ENCODE results near the gene ENC1.

ENC1 gene

DNA sequence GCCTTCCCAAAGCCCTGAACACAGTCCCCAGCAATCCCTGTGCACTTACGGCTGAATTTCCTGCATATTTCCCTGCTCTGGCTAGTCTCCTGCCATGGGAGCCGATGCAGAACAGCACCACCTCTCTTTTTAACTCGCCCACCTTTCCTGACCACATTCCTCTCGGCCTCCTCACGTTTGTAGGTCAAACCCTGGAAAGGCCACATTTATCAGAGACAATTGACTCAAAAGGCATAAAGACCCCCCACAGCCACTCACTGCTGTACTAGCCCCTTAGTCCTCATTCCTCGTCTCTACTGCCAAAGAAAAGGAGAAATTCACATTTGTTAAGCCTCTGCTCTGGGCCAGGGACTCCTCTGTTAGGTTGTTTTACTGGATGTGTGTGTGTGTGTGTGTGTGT lies 43.6 kb downstream of the ENC1 start:
- no peak for DNase-seq (ENCODE audit: extremely low read depth, low read depth)
- TF ChIP-seq, protein P1, sequence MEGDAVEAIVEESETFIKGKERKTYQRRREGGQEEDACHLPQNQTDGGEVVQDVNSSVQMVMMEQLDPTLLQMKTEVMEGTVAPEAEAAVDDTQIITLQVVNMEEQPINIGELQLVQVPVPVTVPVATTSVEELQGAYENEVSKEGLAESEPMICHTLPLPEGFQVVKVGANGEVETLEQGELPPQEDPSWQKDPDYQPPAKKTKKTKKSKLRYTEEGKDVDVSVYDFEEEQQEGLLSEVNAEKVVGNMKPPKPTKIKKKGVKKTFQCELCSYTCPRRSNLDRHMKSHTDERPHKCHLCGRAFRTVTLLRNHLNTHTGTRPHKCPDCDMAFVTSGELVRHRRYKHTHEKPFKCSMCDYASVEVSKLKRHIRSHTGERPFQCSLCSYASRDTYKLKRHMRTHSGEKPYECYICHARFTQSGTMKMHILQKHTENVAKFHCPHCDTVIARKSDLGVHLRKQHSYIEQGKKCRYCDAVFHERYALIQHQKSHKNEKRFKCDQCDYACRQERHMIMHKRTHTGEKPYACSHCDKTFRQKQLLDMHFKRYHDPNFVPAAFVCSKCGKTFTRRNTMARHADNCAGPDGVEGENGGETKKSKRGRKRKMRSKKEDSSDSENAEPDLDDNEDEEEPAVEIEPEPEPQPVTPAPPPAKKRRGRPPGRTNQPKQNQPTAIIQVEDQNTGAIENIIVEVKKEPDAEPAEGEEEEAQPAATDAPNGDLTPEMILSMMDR (IDR thresholded peaks at IDR 0.05; ENCODE audit: low read depth, low read length, missing control alignments) = no peak
- H3K4me3 ChIP-seq (replicated peaks; ENCODE audit: low read depth, low read length) = no peak overlapping the region

DNA sequence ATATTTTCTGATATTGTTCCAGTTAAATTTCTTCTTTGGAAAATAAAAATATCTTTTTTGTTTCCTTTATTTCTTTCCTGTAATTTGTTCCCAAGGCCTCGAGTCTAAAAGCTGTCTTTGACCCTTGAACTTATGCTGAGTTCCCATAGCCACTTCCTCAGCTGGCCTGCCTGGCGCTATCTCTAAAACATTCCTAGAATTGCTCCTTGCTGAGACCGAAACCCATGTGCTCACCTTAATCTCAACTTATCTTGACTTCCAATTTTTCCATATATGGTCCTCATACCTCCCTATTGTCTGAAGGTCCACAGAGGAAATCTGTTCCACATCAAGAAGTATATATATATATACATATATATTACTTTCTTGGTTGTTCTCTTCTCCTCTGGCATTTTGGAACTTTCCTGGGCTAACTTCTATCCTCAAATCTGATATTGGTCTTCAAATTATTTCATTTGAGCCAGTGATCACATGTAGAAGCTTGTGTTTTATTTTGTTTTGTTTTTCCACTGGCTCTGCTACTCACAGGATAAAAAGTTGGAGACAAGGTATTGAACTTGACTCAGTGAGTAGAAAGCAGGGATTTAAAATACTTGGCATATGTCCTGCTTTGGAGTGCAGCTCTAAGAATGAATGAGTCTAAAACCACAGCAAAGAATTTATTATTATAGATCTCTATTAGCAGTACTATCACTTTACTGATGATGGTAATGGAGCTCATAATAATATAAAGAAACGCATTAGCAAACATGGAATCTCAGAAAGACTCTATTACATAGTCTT lies 45.2 kb downstream of the ENC1 start:
- TF ChIP-seq, protein P1 (IDR thresholded peaks at IDR 0.05; ENCODE audit: low read depth, low read length, missing control alignments) = no peak
- H3K4me3 ChIP-seq (replicated peaks; ENCODE audit: low read depth, low read length) = no peak overlapping the region
- peak; percentile 22 for DNase-seq (ENCODE audit: extremely low read depth, low read depth)

DNA sequence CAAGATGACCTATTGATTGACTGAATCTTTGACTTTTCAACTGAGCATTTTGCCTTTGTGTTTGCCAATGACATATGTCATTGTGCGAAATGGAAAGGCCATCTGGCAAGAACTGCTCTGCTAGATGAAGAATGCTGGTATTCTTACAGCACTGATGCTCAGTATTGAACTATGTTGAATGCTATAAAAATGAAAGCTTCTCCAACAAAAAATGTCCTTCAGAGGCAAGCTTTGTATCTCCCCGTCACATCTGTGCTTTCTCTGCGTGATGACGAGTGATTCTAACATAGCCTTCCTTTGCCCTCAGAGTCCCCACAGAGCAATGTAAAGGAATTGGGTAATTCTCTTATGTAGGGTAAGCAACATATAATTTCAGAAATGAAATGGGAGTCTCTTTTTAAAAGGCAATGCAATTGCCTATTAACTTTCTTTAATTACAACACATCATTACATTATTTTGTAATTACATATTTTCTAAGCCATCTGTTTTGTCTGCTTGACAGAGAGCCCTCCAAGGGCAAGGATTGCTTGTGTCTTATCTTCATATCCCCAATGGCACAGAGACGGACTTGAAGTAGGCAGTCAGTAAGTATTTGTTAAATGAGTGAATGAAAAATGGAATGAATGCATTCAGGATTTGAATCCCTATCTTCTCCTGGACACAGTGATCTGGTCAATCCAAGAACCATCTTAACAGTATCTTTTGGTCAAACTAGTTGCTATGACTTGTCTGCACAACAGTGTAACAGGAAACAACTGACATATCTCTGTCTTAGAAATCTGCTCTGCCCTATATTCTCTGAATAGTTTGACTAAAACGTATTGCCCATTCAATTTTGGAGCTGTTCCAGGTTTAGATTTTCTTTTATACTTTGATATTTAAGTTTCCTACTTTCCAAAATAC lies 46.1 kb downstream of the ENC1 start:
- TF ChIP-seq, protein P1 (IDR thresholded peaks at IDR 0.05; ENCODE audit: low read depth, low read length, missing control alignments) = no peak
- no peak for DNase-seq (ENCODE audit: extremely low read depth, low read depth)
- H3K4me3 ChIP-seq (replicated peaks; ENCODE audit: low read depth, low read length) = no peak overlapping the region

DNA sequence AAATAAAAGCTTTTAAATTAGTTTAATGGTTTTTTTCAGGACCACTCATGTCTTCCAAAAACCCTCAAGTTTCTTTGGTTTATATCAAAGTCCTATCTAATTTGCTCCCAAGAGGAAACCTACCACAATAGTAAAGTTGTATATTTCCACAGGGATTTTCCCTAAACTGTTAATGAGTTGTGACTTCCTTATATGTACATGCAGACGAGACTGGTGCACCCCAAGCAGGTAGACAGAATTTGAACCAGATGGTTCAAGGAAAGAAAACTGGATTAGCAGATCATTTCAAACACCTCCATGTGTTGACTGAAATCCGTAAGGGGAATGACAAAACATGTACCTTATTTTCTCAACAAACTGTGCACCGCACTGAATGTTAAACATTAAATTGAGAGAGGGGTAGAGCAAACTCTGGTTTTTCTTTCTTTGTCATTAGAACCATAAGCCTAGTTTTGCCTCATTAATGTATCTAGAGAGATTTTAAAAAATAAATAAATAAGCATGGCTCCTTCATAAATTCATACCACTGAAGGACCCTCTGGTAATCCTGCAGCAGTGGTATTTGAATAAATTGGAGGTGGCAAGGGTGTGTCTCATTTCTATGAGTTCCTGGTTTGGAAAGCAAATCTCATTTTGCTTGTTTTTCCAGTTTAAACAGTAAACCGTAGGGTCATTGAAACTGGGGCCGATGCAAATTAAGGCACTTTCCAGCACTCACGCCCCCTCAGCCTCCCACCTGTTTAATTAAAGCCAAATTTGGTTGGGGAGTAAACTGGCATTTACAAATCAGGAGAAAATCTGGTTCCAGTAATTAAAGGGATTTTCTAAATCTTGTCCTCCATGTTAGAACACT lies 51.1 kb downstream of the ENC1 start:
- no peak for DNase-seq (ENCODE audit: extremely low read depth, low read depth)
- no peak overlapping the region for H3K4me3 ChIP-seq (replicated peaks; ENCODE audit: low read depth, low read length)
- TF ChIP-seq, protein P1 (IDR thresholded peaks at IDR 0.05; ENCODE audit: low read depth, low read length, missing control alignments) = no peak

DNA sequence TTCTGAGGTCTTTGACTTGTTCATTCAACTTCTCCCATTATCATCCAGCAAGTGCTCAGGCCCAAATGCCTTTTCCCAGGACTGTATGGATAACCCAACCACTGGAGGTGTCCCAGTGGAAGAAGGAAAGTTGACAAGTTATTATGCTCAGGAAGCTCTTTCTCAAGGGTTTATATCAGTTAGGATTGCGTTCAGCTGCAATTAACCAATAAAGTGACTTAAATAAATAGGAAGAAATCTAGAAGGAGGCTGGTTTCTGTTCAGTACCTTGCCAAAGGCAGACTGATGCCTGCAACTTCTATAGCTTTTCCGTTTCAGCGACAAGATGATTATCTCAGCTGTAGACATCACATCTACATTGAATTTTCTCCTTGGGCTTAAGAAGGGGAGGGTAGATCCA lies 52.1 kb downstream of the ENC1 start:
- DNase-seq (ENCODE audit: extremely low read depth, low read depth) = no peak
- no peak overlapping the region for H3K4me3 ChIP-seq (replicated peaks; ENCODE audit: low read depth, low read length)
- TF ChIP-seq, protein P1 (IDR thresholded peaks at IDR 0.05; ENCODE audit: low read depth, low read length, missing control alignments) = no peak

DNA sequence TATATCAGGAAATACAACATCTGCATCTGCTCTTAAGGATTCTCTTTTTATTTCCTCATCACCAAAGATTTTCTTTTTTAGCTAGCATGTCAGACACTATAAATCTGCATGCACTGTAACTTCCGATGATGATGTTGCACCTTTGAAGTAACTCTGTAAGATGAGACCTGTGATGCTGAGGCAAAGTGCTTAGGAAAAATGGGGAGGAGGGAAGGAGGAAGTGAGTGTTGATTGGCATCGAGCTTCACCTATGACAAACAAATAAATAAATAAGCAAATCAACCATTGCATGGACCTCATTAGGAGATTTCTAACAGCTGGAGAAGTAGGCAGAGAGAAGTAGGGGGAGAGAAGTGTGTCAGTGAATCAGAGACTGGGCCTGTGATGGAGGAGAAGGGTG lies 52.6 kb downstream of the ENC1 start:
- no peak overlapping the region for H3K4me3 ChIP-seq (replicated peaks; ENCODE audit: low read depth, low read length)
- TF ChIP-seq, protein P1 (IDR thresholded peaks at IDR 0.05; ENCODE audit: low read depth, low read length, missing control alignments) = no peak
- DNase-seq (ENCODE audit: extremely low read depth, low read depth) = no peak

All from HFF-Myc (cell line).